GM18508 (cell line): ENCODE data around the gene DOCK8.

Experiments used
- ATAC-seq: cut with Tn5 transposase; IDR thresholded peaks from one replicate; pipeline ENCODE4 v1.9.1; 2021; ENCODE audit warnings: moderate number of reproducible peaks; ENCODE audit not compliant: insufficient read depth, unreplicated experiment

DOCK8 gene

DNA sequence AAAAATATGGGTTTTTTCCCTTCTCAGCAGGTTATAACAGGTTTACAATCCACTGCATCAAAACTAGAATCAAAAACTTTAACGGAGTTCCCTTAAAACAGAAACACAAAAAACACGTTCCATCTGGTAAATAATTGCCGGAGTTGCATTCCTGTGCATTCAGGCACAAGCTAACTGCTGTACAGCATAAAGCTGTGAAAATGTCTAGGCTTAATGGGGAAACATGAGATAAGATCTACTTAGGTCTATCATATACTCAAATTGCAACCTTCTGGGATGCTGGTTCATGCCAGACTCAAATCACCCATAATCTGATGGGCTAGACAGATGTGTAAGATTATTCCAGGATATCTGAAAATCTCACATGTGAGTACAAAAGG is 265.3 kb downstream of the DOCK8 start:
- no peak for ATAC-seq

DNA sequence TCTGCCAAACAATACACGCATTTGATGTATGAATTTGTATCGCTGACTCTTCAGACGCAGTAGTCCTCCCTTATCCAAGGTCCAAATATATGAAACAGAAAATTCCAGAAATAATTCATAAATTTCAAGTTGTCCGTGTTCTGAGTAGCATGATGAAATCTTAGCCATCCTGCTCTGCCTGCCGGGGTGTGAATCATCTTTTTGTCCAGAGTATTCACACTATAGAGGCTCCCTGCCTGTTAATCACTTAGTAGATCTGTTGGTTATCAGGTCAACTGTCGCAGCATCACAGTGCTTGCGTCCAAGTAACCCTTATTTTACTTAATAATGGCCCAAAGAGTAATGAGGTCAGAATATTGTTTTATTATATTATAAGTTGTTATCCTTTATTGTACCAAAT is 268.1 kb downstream of the DOCK8 start:
- ATAC-seq: no peak

- ATAC-seq: no peak
Measured at GRCh38 chr9:486156-486555, 271.5 kb downstream of the DOCK8 start.

DNA sequence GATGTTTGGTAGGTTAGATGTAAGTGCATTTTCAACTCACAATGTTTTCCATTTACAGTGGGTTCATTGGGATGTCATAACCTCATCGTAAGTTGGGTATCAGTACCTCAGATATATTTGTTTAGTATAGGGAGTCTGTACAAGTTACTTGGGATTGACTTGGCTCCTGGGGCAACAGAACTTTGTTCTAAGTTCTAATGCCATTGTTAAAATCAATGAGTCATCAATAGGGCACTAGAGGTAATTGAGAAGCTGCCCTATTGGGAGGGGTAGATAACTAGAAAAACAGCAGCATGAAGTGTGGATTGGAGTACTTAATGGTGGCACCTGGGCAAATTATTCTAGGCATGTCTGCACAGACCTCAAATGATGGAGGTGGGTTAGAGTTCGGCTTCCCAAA is 272.8 kb downstream of the DOCK8 start:
- ATAC-seq: no peak

DNA sequence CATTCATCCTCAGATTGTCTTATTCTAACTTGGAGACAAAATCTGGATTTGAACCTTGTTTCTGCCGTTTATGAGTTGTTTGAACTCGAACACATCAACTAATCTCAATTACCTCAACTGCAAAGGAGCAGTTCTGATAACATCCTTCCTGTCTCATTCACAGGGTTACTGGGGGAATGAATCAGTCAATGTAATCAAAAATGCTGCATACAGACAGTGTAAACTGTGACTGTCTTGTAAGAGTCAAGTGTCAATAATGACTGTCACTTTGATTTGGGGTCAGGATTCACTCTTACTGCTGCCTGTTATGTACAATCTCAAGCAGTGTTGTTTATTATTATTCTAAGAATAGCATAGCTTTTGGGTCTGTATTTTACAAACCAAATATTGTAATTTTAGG is 273.8 kb downstream of the DOCK8 start:
- ATAC-seq: no peak

DNA sequence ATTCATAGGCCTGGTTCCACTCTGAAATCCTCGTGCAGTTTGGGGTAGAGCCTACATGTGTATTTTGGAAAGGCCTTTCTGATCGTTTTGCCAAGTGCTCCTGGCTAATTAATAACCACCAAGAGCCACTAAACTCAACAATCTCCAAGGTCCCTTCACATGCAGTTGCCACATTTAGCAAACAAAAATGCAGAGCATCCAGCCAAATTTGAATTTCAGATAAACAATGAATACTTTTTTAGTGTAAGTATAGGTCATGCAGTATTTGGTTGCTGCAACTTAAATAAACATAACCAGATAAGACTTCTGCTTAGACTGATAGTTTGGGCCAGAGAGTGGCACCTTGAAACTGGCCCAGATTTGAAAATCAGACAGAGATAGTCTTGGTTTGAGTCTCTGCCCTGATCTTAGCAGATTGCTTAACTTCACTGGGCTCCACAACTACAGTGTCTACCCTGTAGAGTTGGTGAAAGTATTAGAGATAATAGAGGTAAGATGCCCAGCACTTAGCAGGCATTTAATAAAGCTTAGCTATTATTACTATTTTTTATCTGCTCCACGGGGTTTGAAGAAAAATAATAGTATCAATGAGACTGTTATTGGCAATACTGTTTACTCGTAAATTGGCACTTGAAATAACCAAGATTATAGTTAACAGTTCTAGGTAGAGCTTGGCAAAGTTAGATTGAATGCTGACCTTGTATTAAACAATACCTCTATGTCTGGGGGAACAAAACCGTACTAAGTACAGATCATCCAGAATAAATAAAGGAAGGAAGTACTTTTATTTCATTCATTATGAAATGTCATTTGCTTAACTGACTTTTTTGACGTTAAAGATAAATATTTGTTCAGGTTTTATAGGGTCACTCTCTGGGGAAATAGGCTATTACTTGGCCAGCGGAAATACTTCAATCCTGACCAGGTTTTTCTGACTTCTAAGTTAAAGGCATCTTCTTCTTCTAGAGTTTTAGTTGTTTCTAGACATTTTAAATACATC is 274.8 kb downstream of the DOCK8 start:
- ATAC-seq: no peak

DNA sequence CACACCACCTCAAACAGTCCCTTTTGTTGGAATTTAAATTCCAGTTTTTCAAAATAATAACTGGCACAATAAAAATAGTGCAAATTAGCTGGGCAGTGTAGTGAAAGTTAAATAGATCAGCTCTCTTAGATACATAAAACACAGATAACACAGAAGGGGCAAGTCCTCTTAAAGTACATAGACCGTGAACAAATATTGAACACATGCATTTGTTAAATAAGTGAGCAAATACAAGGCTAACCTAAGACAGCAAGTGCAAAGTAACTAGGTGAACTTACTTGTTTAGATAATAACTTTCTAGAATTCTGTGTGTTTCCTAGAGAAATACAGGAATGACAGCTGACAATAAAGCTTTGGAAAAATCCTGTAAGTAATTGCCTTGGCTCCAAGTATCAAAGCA is 280.1 kb downstream of the DOCK8 start:
- ATAC-seq: no peak

- ATAC-seq: no peak
Measured at GRCh38 chr9:495739-496138, 281.1 kb downstream of the DOCK8 start.

DNA sequence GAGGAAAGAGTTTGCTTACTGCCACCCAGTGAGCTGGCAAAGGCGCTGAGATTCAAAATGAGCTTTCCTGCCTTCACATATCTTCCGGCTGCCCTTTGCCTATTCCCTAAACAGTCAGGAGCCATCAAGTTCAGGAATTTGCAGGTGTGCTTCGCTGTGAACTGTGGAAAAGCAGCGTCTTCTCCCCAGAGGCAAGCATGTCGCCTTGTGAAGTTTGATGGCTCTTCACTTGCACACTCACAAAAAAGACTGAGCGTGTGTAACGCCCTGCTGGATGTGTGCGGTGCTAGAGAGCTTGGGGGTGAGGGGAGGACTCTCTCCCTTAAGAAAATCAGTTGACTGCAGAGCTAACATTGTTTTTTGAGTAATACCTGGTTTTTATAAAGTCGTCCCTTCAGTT is 288.7 kb downstream of the DOCK8 start:
- ATAC-seq: no peak

GRCh38 chr9:503881-504852 is 289.5 kb downstream of the DOCK8 start, which contains the start of gene KANK1:
Gene KANK1 (plus strand): TSS chr9:504695.
- ATAC-seq: peak; percentile 47

DNA sequence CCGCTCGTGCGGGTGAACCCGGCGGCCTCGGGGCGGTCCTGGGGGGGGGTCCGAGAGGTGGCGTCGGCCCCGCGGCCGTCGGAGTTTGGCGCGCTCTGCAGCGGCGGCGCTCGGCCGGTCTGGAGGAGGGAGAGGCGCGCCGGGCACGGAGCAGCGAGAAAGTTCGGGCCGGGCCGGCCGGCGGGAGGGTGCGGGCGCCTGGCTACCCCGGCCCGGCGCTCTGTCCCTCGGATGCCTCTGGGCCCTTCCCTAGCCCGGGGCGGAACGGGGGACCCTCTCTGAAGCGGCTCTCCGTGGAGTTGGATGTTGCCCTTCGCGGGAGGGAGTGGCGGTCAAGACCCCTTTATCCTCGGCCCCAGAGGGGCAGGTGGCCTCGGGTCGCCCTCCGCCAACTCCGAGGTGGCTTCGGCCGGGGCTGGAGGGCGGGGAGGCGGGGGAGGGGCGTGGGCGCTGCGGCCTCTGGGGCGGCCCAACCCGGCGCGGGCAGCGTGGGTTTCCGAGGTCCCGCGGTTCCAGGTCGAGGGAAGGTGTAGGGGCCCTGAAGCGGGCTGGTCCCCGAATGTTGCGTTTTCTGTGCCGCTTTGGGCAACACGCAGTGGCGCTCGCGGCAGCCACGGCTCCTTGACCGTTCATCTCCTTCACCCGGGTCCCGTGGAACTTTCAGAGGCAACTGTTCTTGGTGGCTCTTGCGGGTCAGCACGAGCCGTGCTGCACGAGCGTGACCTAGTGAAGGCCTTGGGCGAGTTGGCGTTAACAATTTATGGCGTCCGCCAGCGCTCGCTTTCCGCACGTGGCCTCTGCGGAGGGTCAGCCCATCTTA is 290.5 kb downstream of the DOCK8 start:
- no peak for ATAC-seq

- ATAC-seq: no peak
Measured at GRCh38 chr9:505741-506059, 291.0 kb downstream of the DOCK8 start.

DNA sequence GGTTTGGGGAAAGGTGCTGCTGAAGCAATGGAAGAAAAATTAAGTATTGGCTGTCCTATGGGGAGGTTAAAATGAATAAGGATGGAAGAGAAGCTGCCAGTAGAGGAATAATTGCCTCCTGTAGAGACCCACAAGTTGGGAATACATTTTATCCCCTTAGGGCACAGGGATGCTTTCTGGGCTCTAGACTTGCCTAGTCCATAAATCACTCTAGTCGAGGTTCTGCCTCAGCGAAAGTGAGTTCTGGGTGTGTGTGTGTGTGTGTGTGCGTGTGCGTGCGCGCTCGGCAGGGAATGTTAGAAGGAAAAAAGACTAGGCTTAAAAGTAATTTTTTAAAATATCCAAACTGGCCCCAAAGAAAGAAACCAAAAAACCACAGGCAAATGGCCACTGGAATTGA is 291.6 kb downstream of the DOCK8 start:
- no peak for ATAC-seq

- no peak for ATAC-seq
Measured at GRCh38 chr9:511861-512260, 297.2 kb downstream of the DOCK8 start.

- no peak for ATAC-seq
Measured at GRCh38 chr9:512555-513272, 298.0 kb downstream of the DOCK8 start.
